GM19099 (cell line): ENCODE data around the gene IFI44.
A peak's percentile ranks its signal among the peaks of the same experiment; 100 is the strongest.

Experiments used
- POLR2A ChIP-seq: IDR thresholded peaks from 3 replicates; pipeline ENCODE4 v1.6.1; 2011; ENCODE audit warnings: low read depth; ENCODE audit not compliant: insufficient read length; ENCODE audit errors: extremely low read depth

Gene IFI44

DNA sequence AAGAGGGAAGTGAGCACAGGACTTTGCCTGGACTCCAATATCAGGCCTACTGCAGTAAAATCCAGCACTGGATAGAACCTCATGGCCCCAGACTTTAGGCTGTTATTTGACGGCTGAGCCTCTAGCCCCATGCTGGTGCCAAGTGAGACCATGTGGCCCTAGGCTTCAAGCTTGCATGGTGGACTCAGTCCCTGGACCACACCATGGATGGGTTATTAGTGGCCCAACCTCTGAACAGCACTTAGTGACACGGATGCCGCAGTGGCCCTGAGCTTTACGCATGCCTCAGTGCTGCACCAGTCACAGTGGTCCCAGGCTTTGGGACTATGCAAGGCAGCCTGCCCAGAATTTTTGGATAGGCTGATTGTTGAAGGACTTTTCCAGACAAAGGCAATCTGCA, 16.4 kb upstream of the IFI44 start:
- TF ChIP-seq POLR2A = peak; percentile 55

DNA sequence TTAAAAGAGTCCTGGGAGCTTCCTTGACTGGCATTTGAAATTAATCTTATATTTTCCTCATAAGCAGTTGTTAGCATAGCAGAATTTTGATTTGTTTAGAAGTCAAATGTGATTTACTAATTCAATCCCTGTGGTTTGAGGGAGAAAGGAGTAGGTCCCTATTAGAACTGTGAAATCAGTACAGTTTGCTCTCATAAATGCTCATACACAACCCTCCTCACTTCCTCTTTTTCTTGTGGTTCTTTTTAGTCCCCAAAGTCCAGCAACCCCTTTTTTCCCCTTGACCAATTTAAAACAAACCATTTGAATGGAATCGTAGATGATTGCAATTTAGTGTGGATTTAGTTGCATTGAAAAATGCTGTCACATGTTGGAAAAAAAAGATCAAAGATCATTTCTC, 9.2 kb upstream of the IFI44 start:
- no peak for TF ChIP-seq POLR2A

DNA sequence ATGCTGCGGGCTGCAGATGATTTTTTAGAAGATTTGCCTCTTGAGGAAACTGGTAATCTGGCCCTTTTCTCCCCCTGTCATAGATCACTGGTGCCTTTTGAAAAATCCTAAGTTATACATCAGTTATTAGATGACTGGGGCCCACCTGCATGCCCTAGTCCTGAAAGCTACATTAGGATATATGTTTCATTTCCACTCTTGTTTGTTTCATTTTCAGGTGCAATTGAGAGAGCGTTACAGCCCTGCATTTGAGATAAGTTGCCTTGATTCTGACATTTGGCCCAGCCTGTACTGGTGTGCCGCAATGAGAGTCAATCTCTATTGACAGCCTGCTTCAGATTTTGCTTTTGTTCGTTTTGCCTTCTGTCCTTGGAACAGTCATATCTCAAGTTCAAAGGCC, 8.1 kb upstream of the IFI44 start:
- no peak for TF ChIP-seq POLR2A

DNA sequence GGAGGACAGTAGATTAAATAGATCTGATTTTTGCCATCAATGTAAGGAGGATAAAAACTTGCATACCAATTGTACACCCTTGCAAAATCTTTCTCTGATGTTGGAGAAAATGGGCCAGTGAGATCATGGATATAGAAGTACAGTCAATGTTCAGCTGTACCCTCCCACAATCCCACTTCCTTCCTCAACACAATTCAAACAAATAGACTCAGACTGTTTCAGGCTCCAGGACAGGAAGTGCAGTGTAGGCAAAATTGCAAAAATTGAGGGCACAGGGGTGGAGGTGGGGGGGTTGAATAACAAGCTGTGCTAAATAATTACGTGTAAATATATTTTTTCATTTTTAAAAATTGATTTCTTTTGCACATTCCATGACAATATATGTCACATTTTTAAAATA, 3.9 kb upstream of the IFI44 start:
- no peak for TF ChIP-seq POLR2A

DNA sequence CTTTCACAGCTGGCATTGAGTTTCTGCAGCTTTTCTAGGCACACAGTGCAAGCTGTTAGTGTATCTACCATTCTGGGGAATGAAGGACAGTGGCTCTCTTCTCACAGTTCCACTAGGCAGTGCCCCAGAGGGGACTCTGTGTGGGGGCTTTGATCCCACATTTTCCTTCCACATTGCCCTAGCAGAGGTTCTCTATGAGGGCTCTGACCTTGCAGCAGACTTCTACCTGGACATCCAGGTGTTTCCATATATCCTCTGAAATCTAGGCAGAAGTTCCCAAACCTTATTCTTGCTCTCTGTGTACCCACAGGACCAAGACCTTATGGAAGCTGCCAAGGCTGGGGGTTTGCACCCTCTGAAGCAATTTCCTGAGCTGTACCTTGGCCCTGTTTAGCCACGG, 2.4 kb upstream of the IFI44 start:
- TF ChIP-seq POLR2A = no peak

DNA sequence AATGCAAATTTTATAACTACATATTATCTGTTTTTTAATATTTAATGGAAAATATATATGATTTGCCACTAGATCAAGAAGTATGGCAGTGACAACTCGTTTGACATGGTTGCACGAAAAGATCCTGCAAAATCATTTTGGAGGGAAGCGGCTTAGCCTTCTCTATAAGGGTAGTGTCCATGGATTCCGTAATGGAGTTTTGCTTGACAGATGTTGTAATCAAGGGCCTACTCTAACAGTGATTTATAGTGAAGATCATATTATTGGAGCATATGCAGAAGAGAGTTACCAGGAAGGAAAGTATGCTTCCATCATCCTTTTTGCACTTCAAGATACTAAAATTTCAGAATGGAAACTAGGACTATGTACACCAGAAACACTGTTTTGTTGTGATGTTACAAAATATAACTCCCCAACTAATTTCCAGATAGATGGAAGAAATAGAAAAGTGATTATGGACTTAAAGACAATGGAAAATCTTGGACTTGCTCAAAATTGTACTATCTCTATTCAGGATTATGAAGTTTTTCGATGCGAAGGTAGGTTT, 556 bp downstream of the IFI44 start:
- no peak for TF ChIP-seq POLR2A

DNA sequence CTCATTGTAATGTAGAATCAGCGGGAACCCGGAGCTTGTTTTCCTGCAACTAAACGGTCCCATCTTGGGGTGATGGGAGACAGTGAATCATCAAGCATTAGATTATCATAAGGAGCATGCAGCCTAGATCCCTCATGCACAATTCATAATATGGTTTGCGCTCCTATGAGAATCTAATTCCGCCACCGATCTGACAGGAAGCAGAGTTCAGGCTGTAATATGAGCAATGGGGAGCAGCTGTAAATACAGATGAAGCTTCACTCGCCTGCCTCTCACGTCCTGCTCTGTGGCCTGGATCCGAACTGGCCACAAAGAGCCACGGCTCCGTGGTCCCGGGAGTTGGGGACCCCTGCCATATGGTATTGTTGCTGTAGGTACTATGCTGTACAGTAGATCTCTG, 1.6 kb downstream of the IFI44 start:
- TF ChIP-seq POLR2A = peak; percentile 19

DNA sequence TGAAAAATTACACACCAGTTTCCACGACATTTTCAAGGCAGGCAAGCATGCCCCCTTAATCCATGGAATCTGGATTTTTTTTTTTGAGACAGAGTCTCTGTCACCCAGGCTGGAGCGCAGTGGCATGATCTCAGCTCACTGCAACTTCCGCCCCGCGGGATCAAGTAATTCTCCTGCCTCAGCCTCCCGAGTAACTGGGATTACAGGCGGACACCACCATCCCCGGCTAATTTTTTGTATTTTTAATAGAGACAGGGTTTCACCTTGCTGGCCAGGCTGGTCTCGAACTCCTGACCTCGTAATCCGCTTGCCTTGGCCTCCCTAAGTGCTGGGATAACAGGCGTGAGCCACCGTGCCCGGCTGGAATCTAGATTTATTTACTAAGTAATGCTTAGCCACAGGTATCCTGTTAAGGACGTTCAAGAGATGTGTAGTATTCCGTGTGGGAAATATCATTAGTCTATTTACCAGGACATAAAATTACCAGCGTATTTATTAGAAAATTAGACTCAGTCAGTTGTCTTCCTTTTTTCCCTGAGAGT, 2.5 kb downstream of the IFI44 start:
- TF ChIP-seq POLR2A = no peak

DNA sequence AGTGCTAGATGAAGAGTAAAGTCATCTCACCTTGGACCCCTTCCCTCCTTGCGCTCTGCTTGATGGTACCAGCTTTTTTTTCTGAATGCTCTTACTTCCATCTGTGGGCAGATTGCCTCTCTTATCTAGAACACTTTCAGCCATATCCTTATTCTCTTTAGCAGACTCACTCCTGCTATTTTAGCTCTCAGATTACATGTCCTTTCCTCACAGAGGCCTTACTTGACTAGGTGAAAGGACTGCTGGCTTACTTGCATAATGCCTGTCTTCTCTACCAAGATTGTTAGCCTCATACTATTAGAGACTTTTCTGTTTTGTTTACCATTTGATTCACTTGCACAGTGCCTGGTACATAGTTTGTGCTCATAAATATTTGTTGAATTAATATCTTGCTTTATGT, 9.3 kb downstream of the IFI44 start:
- TF ChIP-seq POLR2A = no peak

DNA sequence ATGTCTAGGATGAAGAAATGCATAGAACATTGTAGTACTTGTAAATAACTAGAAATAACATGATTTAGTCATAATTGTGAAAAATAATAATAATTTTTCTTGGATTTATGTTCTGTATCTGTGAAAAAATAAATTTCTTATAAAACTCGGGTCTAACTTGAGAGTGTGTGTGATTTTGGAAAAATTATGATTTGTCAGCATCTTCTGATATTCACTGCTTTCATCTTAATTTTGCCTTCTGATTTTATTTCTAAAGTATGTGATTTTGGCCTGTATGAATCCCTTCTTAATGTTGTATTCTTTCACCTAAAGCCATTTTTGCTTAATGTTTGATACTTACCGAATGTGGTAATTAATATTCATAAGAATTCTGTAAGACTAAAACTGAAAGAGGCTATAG, 14.3 kb downstream of the IFI44 start:
- no peak for TF ChIP-seq POLR2A

DNA sequence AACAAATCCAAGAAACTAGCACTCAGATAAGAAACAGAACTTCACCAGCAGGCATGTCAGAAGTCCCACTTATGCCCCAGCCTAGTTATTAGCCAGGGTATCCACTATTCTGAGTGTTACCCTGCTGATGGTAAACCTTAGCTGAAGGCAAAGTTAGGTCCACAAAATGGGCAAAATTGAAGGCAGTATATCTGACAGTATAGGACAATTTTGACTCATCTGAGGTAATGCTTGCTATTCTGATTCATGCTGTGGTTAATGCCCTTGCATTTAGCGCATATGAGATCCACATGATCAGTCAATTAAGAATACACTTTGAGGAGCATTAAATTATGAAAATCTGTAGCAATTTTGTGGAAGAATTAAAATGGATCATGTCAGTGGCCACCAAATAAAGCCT, 15.1 kb downstream of the IFI44 start:
- TF ChIP-seq POLR2A = no peak

DNA sequence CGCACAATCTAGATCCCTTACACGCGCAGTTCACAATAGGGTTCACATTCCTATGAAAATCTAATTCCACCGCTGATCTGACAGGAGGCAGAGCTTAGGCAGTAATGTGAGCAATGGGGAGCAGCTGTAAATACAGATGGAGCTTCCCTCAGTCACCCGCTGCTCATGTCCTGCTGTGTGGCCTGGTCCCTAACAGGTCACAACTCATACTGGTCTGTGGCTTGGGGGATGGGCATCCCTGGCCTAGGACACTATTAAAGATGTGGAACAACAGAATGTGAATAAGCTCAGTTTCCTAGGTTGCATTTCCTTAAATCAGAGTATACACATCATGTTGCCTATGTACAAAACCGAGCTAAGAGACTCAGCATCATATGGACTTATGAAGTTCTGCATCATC, 16.2 kb downstream of the IFI44 start:
- TF ChIP-seq POLR2A = no peak

DNA sequence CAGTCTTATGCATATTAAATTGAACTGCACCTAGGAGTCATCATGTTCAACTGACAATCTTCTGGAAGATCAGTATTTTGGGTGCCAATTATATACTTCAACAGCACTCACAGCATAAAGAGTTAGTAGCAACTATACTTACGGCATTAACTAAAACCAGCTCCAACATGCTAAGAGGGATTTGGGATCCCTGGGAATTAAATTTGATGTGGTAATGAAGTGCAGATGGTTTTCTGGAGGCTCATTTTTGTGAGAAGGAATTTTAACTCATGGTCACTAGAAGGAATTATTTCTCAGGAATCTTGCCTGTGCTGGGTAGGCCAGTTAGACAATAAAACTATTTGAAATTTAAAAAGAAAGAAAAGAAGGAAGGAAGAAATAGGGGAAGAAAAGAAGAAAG, 18.3 kb downstream of the IFI44 start:
- TF ChIP-seq POLR2A = no peak

DNA sequence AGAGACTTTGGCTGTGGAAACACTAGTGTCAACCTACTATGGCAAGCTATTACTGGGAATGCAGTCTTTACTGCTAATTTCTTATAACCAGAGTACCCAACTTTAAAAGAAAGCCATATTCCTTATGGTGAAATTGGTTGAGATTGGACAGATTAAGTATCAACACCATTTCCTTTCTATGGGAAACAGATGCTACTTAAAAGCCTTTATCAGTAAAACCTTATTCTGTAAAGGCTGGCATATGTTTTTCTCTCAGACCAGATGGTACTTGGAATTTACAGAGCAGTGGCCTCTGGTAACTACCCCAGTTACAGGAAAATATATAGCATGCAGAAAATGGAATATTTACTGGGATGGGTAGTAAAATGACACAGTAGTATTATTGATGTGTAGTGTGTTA, 18.8 kb downstream of the IFI44 start:
- TF ChIP-seq POLR2A = no peak

DNA sequence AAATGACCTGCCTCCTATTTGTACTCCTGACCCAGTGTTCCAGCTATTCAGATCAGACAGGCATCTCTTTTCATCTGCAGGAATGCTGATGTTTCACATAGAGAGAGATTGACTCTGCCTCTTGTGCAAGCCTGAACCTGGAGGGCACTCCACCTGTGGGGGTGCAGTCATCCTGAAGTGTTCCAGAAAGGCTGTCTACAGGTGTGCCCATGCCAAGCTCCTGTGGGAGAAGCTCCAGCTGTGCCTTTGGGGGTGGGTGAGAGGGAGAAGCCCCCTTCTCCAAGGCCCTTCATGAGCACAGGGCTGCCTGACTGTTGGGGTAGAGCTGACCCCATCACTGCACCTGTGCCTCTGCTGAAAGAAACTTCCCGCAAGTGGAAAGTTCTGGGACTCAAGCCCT, 22.8 kb downstream of the IFI44 start:
- no peak for TF ChIP-seq POLR2A

DNA sequence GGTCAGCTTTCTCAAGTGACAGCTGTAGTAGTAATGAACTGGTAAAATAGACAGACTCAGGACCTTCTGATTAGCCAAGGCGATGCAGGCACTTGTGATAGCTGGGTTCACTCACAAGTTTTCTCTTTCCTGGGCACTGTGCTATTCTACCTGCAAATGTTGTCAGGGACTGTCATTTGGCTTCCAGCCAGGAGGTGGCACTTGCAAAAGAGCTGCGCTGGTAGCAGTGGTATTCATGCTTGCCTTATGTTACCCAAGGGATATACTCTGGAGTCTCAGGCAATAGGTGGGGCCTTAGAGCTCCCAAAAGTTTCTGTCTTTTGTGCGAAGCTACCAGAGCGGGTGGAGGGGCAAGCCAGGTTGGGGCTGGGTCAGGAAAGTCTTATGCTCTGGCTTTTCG, 23.5 kb downstream of the IFI44 start:
- TF ChIP-seq POLR2A = no peak

DNA sequence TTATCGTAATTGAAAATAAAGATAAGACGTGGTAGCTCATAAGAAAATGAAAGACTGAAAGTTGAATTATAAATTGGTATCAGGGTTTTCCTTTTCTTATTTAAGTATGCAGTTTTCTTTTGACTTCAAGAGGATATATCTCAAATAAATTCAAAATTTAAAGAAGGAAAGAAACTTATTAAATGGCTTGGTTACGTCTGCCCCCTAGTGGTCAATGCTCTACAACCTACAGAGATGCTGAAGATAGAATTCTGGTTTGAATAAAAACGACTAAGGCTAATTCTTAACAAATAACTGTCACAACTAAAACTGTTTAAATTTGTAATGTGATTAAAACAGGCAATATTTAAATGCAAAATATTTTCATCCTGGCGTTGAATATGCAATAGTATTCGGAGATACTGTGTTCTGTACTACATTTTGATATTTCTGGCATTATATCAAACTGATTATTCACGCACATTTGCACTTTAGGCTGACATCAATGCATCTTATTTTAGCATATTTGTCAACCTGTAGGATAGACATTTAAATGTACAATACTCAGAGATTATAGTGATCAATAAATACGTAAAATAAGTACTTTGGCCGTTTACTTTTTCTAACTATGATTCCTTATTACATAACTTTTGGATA, 26.8 kb downstream of the IFI44 start:
- TF ChIP-seq POLR2A = no peak
